ENCODE data around the gene OR51T1.

DNA sequence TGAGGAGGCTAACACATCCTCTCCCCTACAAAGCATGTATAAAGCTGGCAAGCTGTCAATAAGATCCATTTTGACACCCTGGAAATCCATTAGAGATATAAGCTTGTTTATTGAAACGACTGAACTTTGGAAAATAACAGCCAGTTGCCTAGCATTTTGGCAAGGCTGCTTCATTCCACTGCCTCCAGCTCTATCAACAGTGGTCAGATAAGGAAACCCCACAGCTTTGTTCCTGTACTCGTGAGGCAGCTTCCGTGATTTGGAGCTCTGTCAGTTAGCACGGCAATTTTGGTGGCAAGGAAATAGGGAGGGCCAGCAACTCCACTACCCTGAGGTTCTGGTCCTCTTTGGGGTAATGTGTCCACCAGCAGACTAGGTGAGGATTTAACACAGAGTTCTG is 30.7 kb upstream of the OR51T1 start:
- no peak for TF ChIP-seq YY1 (IDR thresholded peaks at IDR 0.05; ENCODE audit: low read depth)
- no peak for TF ChIP-seq RXRA (IDR thresholded peaks at IDR 0.05; ENCODE audit: borderline replicate concordance, low read depth)
- no peak for TF ChIP-seq CTCF (IDR thresholded peaks at IDR 0.05)
- no peak for TF ChIP-seq GABPA (IDR thresholded peaks at IDR 0.05; ENCODE audit: low read depth)
- TF ChIP-seq USF1 (IDR thresholded peaks at IDR 0.05; ENCODE audit: borderline replicate concordance, low read depth): no peak
- no peak for TF ChIP-seq NFIC (IDR thresholded peaks at IDR 0.05; ENCODE audit: borderline replicate concordance)
- TF ChIP-seq TAF1 (IDR thresholded peaks at IDR 0.05; ENCODE audit: borderline replicate concordance, low read depth, low read length): no peak
- no peak for TF ChIP-seq SIN3A (IDR thresholded peaks at IDR 0.05; ENCODE audit: borderline replicate concordance, low read depth, low read length)
- no peak for TF ChIP-seq POLR2AphosphoS5 (IDR thresholded peaks at IDR 0.05; ENCODE audit: low read depth, low read length)
- TF ChIP-seq TCF12 (IDR thresholded peaks at IDR 0.05): no peak
